ENCODE measurements around the gene EMC10.

EMC10 gene

GRCh38 chr19:50453243-50453642 is 23.1 kb upstream of the EMC10 start:
- no peak overlapping the region for H3K4me3 ChIP-seq (ENCODE audit: low read length)
- H3K4me1 ChIP-seq (ENCODE audit: low read length), result no peaks in the 10 kb centered on the region
- H3K9me3 ChIP-seq (replicated peaks; ENCODE audit: insufficient read depth, low read length), result no peaks in the 10 kb centered on the region
- no peak overlapping the region for H3K4me2 ChIP-seq (ENCODE audit: low read depth, low read length)
- no peaks in the 10 kb centered on the region for H3K36me3 ChIP-seq (replicated peaks; ENCODE audit: insufficient read depth, low read length)
- TF ChIP-seq CTCF (IDR thresholded peaks at IDR 0.05; ENCODE audit: low read length), result no peak
- no peak for TF ChIP-seq EZH2phosphoT487 (IDR thresholded peaks at IDR 0.05; ENCODE audit: low read length)
- TF ChIP-seq EZH2 (optimal IDR thresholded peaks at IDR 0.05; ENCODE audit: low read depth, low read length), result no peak
- H3K79me2 ChIP-seq (ENCODE audit: low read length), result no peaks in the 10 kb centered on the region
- H3F3A ChIP-seq (ENCODE audit: insufficient read depth, low read length), result no peaks in the 10 kb centered on the region
- H3K9me2 ChIP-seq (replicated peaks; ENCODE audit: insufficient read depth, low read length), result no peaks in the 10 kb centered on the region
- no peak overlapping the region for H3K9ac ChIP-seq (ENCODE audit: low read length)
- no peaks in the 10 kb centered on the region for H4K20me1 ChIP-seq (ENCODE audit: insufficient read depth, low read length)
- H2AFZ ChIP-seq (ENCODE audit: low read length), result no peak overlapping the region
- peaks cover 84% of the 10 kb centered on the region for H3K27me3 ChIP-seq (replicated peaks; ENCODE audit: insufficient read depth, low read length)
- H3K27ac ChIP-seq (ENCODE audit: low read length), result no peak overlapping the region
- no peak for DNase-seq

GRCh38 chr19:50455992-50456391 is 20.3 kb upstream of the EMC10 start:
- Histone ChIP-seq H3K79me2 (ENCODE audit: low read length) (no peaks in the 10 kb centered on the region), H3K9me2 (replicated peaks; ENCODE audit: insufficient read depth, low read length) (no peaks in the 10 kb centered on the region), H3K4me2 (ENCODE audit: low read depth, low read length) (no peak overlapping the region), H3K9me3 (replicated peaks; ENCODE audit: insufficient read depth, low read length) (no peaks in the 10 kb centered on the region), H3F3A (ENCODE audit: insufficient read depth, low read length) (peaks cover 4% of the 10 kb centered on the region), H3K36me3 (replicated peaks; ENCODE audit: insufficient read depth, low read length) (no peaks in the 10 kb centered on the region), H3K9ac (ENCODE audit: low read length) (no peak overlapping the region), H2AFZ (ENCODE audit: low read length) (no peak overlapping the region), H4K20me1 (ENCODE audit: insufficient read depth, low read length) (no peaks in the 10 kb centered on the region), H3K4me3 (ENCODE audit: low read length) (no peak overlapping the region), H3K4me1 (ENCODE audit: low read length) (peaks cover 5% of the 10 kb centered on the region; the same call in 1 of the 2 replicates), H3K27ac (ENCODE audit: low read length) (no peak overlapping the region), H3K27me3 (replicated peaks; ENCODE audit: insufficient read depth, low read length) (peaks cover 63% of the 10 kb centered on the region)
- DNase-seq, result no peak
- TF ChIP-seq CTCF (IDR thresholded peaks at IDR 0.05; ENCODE audit: low read length) (no peak), EZH2 (optimal IDR thresholded peaks at IDR 0.05; ENCODE audit: low read depth, low read length) (no peak), EZH2phosphoT487 (IDR thresholded peaks at IDR 0.05; ENCODE audit: low read length) (no peak)

- H3K27ac ChIP-seq (ENCODE audit: low read length), result no peak overlapping the region
- no peak overlapping the region for H3K4me3 ChIP-seq (ENCODE audit: low read length)
- H3K36me3 ChIP-seq (replicated peaks; ENCODE audit: insufficient read depth, low read length), result no peaks in the 10 kb centered on the region
- H3K9me2 ChIP-seq (replicated peaks; ENCODE audit: insufficient read depth, low read length), result no peaks in the 10 kb centered on the region
- no peak overlapping the region for H3K4me2 ChIP-seq (ENCODE audit: low read depth, low read length)
- no peak overlapping the region for H3K9ac ChIP-seq (ENCODE audit: low read length)
- H3F3A ChIP-seq (ENCODE audit: insufficient read depth, low read length), result peaks cover 4% of the 10 kb centered on the region
- peaks cover 59% of the 10 kb centered on the region for H3K27me3 ChIP-seq (replicated peaks; ENCODE audit: insufficient read depth, low read length)
- DNase-seq, result no peak
- peaks cover 5% of the 10 kb centered on the region; the same call in 1 of the 2 replicates for H3K4me1 ChIP-seq (ENCODE audit: low read length)
- no peak for TF ChIP-seq CTCF (IDR thresholded peaks at IDR 0.05; ENCODE audit: low read length)
- no peak for TF ChIP-seq EZH2 (optimal IDR thresholded peaks at IDR 0.05; ENCODE audit: low read depth, low read length)
- TF ChIP-seq EZH2phosphoT487 (IDR thresholded peaks at IDR 0.05; ENCODE audit: low read length), result no peak
- no peaks in the 10 kb centered on the region for H4K20me1 ChIP-seq (ENCODE audit: insufficient read depth, low read length)
- H3K79me2 ChIP-seq (ENCODE audit: low read length), result no peaks in the 10 kb centered on the region
- H2AFZ ChIP-seq (ENCODE audit: low read length), result no peak overlapping the region
- H3K9me3 ChIP-seq (replicated peaks; ENCODE audit: insufficient read depth, low read length), result no peaks in the 10 kb centered on the region
These were observed 19.0 kb upstream of the EMC10 start for GRCh38 chr19:50457300-50457699.
